ENCODE measurements around the gene MTHFD1. TPM values are rescaled to one million over a fixed set of nuclear protein-coding genes. Genes with fewer than 3 reads are reported as not detected.

The MTHFD1 gene
- total and polyA plus RNA-seq, 9 of the 15 experiments (the other 6 are each of a cell fraction or from before 2014, with no cell fraction given) = 66.7 to 158 (median 90.9) TPM

- TF ChIP-seq CLOCK (CRISPR knock-in tag; IDR thresholded peaks at IDR 0.05; ENCODE audit: borderline replicate concordance) = no peak
- no peak for TF ChIP-seq ZNF407 (IDR thresholded peaks at IDR 0.05; ENCODE audit: low read depth)
- no peak for TF ChIP-seq ZNF3 (CRISPR knock-in tag; IDR thresholded peaks at IDR 0.05)
- TF ChIP-seq ZNF717 (CRISPR knock-in tag; IDR thresholded peaks at IDR 0.05) = no peak
- no peak for TF ChIP-seq HBP1 (CRISPR knock-in tag; IDR thresholded peaks at IDR 0.05)
- peak; percentile 11; the same call in 1 of the 2 replicates for TF ChIP-seq RNF2 (IDR thresholded peaks at IDR 0.05)
- no peak for TF ChIP-seq ZNF785 (CRISPR knock-in tag; IDR thresholded peaks at IDR 0.05)
- TF ChIP-seq, protein P1, sequence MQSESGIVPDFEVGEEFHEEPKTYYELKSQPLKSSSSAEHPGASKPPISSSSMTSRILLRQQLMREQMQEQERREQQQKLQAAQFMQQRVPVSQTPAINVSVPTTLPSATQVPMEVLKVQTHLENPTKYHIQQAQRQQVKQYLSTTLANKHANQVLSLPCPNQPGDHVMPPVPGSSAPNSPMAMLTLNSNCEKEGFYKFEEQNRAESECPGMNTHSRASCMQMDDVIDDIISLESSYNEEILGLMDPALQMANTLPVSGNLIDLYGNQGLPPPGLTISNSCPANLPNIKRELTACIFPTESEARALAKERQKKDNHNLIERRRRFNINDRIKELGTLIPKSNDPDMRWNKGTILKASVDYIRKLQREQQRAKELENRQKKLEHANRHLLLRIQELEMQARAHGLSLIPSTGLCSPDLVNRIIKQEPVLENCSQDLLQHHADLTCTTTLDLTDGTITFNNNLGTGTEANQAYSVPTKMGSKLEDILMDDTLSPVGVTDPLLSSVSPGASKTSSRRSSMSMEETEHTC (IDR thresholded peaks at IDR 0.05) = no peak
- no peak for TF ChIP-seq ARNT (IDR thresholded peaks at IDR 0.05)
- no peak for TF ChIP-seq ZKSCAN1 (IDR thresholded peaks at IDR 0.05; ENCODE audit: low read depth, low read length)
- no peak for TF ChIP-seq LEF1 (IDR thresholded peaks at IDR 0.05)
- TF ChIP-seq GABPA (tag; conservative IDR thresholded peaks at IDR 0.05; ENCODE audit: low read depth) = peak; percentile 67
- TF ChIP-seq KAT2B (IDR thresholded peaks at IDR 0.05; ENCODE audit: low read depth, low read length) = no peak
- TF ChIP-seq MEF2A (IDR thresholded peaks at IDR 0.05; ENCODE audit: control insufficient read depth, low read depth, low read length) = no peak
These were observed at the start of gene MTHFD1 (continued) for GRCh38 chr14:64387782-64388532.
